ENCODE results near the gene TSPAN31. TPM values are rescaled to one million over a fixed set of nuclear protein-coding genes. Genes with fewer than 3 reads are reported as not detected.

The TSPAN31 gene
- total and polyA plus RNA-seq, 9 of the 15 experiments (the other 6 are each of a cell fraction or from before 2014, with no cell fraction given): 11.3 to 26.4 (median 14.3) TPM

- no peak for TF ChIP-seq PHTF2 (CRISPR knock-in tag; IDR thresholded peaks at IDR 0.05)
- no peak for TF ChIP-seq PTRF (tag; IDR thresholded peaks at IDR 0.05)
- TF ChIP-seq NCOA1 (IDR thresholded peaks at IDR 0.05; ENCODE audit: low read depth): peak; percentile 73
- no peak for TF ChIP-seq TCFL5 (CRISPR knock-in tag; conservative IDR thresholded peaks at IDR 0.05)
- TF ChIP-seq HDAC6 (IDR thresholded peaks at IDR 0.05; ENCODE audit: low read depth, low read length): no peak
- no peak for TF ChIP-seq DDX20 (tag; IDR thresholded peaks at IDR 0.05; ENCODE audit: low read depth)
- TF ChIP-seq TCF15 (CRISPR knock-in tag; IDR thresholded peaks at IDR 0.05): no peak
- peak; percentile 82; the same call in 1 of the 2 replicates for TF ChIP-seq LCOR (CRISPR knock-in tag; IDR thresholded peaks at IDR 0.05)
- no peak for TF ChIP-seq CREBBP (IDR thresholded peaks at IDR 0.05; ENCODE audit: low read depth, low read length)
- peak; percentile 29 for TF ChIP-seq ZFP36 (IDR thresholded peaks at IDR 0.05; ENCODE audit: low read depth, low read length, partially characterized antibody)
- no peak for TF ChIP-seq CBX8 (IDR thresholded peaks at IDR 0.05; ENCODE audit: borderline replicate concordance, extremely low read depth, low read depth, low read length, poor library complexity, severe bottlenecking)
- 0 out of 2 replicates have a peak, but pooled peaks have one; percentile 23 for TF ChIP-seq CHD2 (IDR thresholded peaks at IDR 0.05; ENCODE audit: low read depth, low read length)
- no peak for TF ChIP-seq ZNF274 (IDR thresholded peaks at IDR 0.05; ENCODE audit: borderline replicate concordance, low read depth, low read length)
- TF ChIP-seq ZFPM2 (CRISPR knock-in tag; IDR thresholded peaks at IDR 0.05): no peak
- TF ChIP-seq RBM22 (IDR thresholded peaks at IDR 0.05; ENCODE audit: low read depth, low read length, poor library complexity, severe bottlenecking): no peak
- TF ChIP-seq ZNF518B (CRISPR knock-in tag; IDR thresholded peaks at IDR 0.05): no peak
- peak; percentile 26 to 37; a peak in 1 of 4 replicates for TF ChIP-seq SIX5 (IDR thresholded peaks at IDR 0.05; ENCODE audit: borderline replicate concordance in 1 of 2, insufficient read depth in 1 of 2, low read depth in 1 of 2, low read length in 2 of 2)
- no peak for TF ChIP-seq ELF1 (tag; IDR thresholded peaks at IDR 0.05)
- TF ChIP-seq ZNF263 (CRISPR knock-in tag; IDR thresholded peaks at IDR 0.05; ENCODE audit: borderline replicate concordance): no peak; the same call in 1 of the 2 replicates
- TF ChIP-seq MCM3 (IDR thresholded peaks at IDR 0.05): no peak
- TF ChIP-seq POLR2G (IDR thresholded peaks at IDR 0.05; ENCODE audit: low read depth, low read length): peak; percentile 96
- no peak for TF ChIP-seq MEF2D (tag; conservative IDR thresholded peaks at IDR 0.05; ENCODE audit: low read depth)
- TF ChIP-seq SOX6 (IDR thresholded peaks at IDR 0.05): peak; percentile 71; the same call in 1 of the 2 replicates
- TF ChIP-seq RBM14 (IDR thresholded peaks at IDR 0.05; ENCODE audit: borderline replicate concordance, insufficient read depth, low read depth, low read length): no peak
- TF ChIP-seq SRSF9 (IDR thresholded peaks at IDR 0.05; ENCODE audit: borderline replicate concordance, low read depth, low read length): no peak
These were observed 38.0 kb downstream of the TSPAN31 start, which contains the start of gene TSFM (continued) for GRCh38 chr12:57782608-57783465.

Data from K562 (cell line).